CD4-positive, alpha-beta T cell treated with Interleukin-15 for 1 hour (primary cell): ENCODE results near the gene TNS2.

Experiments
- DNase-seq: peaks from one replicate; pipeline ENCODE4 v3.0.0-alpha.2; 2020

TNS2 gene

DNA sequence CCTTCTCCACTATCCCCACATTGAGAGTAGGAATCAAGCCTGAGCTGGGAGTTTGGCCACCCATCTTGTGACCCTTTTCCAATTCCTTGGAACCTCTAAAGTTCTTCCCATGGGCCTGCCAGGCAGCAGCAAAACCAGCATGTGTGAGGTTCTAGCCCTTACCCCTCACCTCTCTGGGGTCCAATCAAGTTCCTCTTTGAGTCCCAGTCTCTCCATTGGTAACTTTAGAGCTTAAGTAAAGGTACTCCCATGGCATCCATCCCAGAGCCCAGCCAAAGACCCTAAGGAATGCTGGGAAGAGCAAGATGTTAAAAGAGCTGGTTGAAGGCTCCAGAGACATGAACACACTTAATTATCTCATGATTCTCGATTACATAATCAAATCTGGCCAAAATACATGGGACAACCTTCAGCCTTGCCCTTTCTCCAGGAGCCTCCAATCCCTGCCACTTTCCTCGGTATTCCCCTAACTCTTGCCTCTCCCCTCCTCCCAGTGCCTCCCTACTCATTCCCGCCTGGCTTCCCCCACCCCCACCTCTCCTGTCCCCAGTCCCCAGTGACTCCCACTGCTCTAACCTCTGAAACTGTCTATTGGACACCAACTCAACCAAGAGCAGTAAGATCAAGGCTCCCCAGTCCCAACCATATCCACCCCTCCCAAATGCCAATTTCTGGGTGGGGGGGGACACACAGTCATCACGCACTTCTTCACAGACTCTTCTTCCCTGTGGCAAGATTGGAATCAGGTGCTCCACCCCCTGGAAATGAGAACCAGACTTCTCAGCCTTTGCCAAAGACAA, 4.8 kb upstream of the TNS2 start:
- no peak for DNase-seq

DNA sequence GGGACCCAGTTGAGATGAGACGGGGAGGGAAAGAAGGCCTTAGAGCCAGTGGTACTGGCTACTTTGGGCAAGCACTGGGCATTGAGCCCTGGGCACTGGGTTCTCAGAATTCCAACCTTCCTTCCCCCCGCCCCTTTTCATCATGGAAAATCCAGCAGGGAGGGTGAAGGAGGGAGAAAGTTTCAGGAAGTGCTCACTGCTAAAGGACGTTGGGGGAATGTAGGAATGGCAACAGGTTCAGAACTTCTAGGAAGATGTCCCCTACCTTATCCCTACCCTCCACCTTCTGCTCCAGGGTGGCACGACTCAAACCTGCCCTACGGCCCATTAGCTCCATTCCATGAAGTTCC, 4.2 kb upstream of the TNS2 start:
- DNase-seq, result no peak

DNA sequence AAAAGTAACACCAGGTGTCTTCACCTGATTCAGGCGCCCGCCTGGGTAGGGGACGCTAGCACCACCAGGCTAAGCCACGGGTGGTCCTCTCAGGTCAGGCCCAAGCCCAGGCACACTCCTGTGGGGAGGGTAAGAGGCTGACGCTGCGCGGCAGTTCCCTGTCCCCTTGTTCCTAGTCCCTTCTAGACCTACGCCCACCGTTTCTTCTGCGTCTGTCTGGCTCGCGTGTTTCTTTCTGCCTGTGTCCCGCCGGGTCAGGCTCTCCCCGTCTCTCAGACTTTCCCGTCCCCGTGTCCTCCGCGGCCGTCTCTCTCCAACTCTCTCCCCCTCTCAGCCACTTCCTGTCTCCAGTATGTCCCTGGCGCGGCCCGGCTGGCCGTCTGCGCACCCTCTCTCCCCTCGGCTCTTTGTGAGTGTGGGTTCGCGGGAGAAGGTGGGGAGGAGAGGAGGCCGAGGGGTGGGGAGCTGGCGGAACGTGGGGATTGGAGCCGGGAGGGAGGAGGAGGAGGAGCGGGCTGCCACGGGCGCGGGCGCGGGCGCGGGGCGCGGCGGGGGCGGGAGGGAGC, 3.1 kb upstream of the TNS2 start:
- peak; percentile 53 for DNase-seq

DNA sequence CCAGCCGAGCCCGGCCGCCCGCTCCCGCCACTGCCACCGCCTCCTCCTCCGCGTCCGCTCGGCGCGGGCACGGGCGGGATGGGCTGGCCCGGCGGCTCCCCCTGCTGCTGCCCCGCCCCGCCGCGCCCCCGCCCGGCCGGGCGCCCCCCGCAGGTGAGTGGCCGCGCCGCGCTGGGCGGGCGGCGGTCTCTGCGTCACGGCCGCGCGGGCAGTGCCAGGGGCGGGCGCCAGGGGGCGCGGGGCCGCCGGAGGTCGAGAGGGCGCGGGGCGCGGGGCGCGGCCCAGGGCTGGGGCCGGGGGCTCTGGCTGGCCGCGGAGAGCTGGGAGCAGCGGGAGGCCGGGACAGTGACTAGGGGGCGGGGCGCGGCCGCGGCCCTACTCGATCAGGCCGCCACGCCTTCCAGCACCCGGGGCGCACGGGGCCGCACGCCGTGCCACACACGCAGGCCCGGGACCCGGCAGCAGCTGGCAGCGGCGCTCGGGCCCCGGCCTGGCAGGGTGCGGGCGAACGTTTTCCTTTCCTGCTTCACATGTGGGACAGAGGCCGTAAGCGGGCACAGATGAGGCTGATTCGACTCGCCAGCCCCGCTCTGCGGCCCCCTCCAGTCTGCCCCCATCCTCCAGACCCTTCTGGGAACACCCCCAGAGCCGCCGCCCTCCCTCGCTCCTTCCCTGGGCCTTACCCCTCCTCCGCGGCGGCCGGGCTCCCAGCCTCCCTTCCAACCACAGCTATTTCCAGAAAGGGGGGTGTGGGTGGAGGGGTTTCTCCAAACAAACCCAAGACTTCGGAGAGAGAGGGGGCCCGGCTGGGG, 2.4 kb upstream of the TNS2 start:
- DNase-seq, result peak; percentile 68

DNA sequence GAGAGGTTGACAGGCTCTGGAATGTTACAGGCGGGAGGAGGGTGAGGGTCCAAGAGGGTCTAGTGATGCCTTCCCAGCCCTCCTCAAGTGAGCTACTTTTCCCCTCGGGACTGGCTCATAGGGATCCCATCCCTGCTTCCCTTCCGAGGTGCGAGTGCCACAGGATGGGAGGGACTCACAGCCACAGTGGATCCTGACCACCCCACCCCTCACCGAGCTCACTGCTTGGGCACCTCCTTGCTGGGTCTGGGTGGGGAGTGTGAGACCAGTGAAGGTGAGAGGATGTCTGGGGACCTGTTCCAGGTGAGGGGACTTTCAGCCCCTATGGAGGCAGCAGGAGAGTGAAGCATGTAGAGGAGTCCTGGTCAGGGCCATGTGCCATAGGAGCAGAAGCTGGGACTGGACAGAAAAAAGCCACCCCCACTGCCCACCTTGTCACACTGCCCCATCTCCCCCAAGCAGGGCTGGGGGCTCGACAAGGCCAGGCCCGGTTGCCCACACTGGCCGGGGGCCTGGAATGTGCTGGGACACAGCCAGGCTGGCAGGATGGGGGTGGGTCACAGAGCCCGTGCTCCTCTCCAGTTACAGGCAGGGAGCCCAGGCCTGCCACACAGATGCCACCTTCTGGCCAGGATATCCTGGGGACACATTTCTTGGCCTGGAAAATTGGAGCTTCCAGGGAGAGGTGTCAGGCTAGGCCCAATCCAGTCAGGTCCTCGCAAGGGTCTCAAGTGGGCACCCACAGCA, 1.7 kb upstream of the TNS2 start:
- no peak for DNase-seq

DNA sequence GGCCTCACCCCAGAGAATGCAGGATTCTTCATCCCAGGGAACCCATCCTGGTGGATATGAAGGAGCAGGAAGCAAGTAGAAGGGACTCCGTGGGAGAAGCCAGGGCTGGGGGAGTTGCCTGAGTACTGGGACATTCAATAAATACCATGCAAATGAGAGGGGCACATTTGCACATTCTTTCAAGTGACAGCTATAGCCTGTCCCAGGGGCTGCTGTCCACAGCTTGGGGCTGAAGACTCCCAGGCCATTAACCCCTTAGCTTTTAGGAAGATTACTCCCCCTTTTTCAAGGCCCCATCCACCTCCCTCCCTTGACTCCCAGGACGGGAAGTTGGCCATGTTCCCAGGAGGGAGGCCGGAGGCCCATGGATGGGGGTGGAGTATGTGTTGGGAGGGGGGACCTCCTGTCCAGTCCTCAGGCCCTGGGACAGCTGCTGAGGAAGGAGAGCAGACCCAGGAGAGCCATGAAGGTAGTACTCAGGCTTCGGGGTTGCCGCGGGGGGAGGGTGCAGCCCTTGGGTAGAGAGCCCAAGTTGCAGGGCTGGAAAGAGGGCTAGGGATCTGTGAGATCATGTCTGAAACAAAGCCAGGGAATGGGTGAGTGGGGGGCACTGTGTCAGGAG, 974 bp upstream of the TNS2 start:
- DNase-seq, result no peak

DNA sequence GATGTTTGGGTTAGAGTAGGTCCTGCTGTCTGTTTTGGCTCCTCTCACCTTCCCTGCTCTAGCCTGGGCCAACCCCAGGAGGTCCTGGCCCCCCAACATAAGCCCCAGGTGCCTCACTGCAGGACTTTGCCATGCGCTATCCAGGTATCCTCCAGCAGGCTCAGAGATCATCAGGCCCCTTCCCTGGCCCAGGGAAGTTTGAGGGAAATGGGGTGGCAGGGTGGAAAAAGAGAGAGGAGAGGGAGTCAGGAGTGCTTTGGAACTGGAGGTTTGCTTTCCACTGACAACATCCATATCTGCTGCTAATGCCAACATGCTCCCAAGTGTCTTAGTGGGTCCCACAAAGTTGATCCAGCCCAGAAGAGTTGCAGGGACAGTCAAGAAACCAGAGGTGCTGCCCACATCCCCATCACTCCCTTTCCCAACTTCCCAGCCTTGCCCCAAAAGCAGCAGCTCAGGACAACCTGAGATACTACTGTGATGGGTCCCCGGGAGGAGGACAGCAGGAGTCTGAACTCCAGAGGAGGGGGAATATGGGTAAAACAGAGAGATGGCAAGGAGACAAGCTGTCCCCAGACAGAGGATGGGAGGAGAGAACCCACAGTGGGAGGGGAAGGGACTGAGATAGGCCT, 677 bp downstream of the TNS2 start:
- no peak for DNase-seq

DNA sequence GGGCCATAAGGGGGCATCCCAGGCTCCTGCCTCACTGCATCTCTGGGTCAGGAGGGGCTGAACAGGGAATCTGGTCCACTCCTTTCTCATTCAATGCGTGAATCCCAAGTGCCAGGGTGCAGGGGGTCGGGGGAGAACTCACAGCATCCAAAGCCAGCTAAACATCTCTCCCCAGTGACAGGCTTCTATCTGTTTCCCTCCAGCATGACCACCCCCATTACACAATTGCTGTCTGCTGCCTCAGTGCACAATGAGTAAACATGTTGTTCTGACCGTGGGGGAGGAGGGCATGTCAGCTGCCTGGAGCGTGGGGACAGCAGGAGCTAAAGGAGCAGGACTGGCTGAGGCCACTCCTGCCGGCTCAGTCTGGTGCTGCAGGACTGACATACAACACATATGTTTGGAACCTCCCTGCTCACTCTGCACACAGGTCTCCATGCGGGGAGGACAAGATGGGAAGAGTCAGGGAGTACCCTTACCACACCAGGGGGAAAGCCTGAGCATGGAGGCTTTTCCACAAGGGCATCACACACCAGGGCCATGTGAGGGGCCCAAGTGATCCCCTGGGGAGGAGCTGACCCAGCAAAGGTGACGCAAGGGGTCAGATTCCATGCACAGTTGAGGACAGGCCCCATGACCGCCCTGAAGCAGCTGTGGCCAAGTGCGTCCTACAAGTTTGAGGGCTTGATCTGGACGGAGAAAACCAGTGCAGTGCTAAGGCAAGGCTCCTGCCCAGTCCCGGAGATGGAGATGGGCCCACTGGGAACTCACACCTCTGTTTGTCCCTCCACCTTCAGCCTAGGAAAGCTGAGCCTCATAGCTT, 1.4 kb downstream of the TNS2 start:
- DNase-seq, result no peak

DNA sequence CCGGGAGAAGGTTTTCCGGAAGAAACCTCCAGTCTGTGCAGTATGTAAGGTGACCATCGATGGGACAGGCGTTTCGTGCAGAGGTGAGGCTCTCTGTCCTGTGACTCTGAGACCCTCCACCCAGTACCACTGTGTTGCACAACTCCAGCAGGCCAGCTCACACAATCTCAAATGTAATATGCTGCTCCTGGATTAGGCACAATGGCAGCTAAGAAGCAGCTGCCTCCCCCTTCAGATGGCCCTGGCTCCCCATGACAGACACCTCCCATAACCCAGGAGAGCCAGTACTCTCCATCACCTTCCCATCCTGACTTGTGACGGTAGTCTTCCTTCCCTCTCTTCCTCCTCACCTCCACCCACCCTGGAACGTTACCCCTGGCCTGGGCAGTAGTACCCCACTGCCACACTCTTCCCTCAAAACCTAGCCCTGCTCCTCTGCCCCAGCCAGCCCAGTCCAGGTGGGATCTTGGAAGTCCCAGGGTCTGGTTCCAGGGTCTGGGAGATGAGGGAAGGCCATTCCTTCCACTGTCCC, 2.1 kb downstream of the TNS2 start:
- DNase-seq, result no peak

DNA sequence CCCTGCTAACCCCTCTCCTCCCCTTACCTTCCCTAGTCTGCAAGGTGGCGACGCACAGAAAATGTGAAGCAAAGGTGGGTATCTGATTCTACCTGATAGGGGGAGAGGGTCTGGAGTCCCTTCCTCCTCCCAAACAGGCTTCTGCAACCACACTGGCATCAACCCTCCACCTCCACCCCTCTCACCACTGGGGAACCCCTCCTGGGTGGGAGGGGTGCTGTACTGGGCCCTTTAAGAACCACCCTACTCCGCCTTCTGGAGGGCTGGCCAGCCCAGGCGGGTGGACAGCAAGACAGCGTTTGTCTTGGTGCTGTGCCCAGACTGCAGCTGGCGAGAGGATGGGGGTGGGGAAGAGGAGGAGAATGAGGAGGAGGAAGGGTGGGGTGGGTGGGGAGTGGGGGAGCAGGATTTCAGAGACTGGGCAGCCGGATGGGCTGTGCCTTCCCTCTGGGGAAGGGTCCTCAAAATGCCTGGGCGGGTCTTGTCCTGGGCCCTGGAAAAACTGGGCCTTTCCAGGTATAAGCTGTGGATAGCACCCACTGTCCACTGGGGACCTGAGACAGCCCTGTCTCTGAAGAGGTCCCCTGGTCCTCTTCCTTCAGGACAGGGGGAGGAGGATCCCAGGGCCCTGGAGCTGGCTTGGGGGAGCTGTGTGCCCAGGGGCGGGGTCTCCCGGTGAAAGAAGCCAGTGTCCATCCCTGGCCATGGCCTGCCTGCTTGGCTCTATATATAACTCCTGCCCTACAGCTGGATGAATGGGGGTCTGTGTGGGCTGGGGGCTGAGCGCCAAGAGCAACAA, 2.8 kb downstream of the TNS2 start:
- no peak for DNase-seq

DNA sequence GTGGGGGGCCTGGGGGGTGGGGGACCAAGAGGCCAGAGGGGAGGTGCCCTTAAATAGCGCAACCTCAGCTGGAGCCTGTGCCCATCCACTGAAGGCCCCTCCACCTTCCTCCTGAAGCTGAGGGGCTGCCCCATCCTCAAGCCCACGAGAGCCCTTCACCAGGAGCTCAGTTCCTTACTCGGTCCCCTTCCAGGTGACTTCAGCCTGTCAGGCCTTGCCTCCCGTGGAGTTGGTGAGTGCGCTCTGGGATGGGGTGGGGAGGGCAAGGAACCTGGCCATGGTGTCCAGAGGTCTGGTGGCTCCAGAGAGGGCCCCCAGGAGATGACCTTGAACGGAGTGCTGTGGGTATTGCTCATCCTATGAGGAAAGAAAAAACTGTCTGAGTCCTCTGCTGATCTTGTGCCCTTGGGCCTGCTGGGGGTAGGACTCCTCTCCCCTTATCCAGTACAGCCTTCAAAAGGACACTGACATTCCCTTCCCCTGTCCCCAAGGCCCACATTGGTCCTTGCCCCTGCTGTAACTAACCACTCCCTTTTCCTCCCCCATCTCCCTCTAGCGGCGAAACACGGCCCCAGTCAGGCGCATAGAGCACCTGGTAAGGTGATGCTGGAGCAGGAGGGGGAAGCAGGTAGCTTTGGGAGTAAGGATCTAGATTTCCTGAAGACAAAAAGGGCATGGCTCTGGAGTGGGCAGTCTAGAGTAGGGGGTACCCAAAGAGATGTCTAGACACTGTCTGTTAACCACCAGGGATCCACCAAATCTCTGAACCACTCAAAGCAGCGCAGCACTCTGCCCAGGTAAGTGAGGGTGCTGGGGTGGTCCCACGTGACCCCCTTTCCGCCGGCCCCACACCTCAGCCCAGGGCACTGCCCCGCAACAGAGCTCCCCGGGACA, 3.6 kb downstream of the TNS2 start:
- peak; percentile 49 for DNase-seq

DNA sequence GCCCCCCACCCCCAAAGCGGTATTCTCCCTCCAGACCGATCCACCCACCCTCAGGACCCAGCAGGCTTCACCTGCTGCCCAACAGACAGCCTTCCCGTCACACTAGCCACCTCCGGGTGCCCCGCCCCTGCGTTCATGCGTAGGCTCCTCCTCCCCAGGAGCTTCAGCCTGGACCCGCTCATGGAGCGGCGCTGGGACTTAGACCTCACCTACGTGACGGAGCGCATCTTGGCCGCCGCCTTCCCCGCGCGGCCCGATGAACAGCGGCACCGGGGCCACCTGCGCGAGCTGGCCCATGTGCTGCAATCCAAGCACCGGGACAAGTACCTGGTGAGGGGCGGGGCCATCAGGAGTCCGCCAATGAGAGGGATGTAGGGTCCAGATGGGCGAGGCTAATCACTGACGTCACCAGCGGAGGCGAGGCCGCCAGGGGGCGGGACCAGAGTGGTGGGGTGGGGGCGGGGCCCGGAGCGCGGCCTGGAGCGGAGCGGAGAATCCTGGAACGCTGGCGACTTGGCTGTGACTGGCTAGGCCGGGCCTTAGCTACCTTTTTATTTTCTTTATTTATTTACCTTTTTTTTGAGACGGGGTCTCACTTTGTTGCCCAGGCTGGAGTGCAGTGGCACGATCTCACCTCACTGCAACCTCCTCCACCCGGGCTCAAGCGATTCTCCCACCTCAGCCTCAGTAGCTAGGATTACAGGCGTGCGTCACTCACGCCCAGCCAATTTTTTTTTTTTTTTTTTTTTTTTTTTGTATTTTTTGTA, 4.4 kb downstream of the TNS2 start:
- DNase-seq, result peak; percentile 93

DNA sequence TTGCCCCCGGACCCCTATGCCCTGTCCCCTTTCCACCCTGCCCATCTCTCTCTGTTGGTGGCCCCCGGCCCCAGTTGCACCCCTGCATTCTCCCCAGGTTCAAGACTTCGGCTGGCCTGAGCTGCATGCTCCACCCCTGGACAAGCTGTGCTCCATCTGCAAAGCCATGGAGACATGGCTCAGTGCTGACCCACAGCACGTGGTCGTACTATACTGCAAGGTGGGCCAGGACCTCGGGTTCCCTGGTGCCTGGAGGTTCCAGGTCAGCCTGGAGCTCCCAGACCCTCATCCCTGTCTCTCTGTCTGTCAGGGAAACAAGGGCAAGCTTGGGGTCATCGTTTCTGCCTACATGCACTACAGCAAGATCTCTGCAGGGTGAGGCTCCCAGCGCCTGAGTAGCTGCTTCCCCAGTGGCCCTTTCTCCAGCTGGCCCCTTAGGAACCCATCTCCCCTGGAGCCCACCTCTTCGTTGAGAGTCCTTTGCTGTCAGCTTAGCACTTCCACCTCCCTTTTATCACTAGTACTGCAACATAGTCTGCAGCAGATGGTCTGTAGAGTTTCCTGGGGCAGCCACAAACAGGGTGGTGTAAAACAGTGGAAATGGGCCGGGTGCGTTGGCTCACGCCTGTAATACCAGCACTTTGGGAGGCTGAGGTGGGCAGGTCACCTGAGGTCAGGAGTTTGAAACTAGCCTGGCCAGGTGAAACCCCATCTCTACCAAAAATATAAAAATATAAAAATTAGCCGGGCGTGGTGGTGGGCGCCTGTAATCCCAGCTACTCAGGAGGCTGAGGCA, 5.8 kb downstream of the TNS2 start:
- no peak for DNase-seq

DNA sequence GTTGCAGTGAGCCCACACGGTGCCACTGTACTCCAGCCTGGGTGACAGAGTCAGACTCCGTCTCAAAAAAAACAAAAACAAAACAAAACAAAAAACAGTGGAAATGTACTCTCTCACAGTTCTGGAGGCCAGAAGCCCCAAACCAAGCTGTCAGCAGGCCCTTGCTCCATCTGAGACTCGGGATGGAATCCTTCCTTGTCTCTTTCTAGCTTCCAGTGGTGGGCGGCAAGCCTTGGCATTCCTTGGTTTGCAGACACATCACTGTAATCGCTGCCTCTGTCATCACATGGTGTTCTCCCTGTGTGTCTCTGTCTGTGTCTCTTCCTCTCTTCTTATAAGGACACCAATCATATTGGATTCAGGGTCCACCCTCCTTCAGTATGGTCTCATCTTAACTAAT, 6.4 kb downstream of the TNS2 start:
- no peak for DNase-seq

DNA sequence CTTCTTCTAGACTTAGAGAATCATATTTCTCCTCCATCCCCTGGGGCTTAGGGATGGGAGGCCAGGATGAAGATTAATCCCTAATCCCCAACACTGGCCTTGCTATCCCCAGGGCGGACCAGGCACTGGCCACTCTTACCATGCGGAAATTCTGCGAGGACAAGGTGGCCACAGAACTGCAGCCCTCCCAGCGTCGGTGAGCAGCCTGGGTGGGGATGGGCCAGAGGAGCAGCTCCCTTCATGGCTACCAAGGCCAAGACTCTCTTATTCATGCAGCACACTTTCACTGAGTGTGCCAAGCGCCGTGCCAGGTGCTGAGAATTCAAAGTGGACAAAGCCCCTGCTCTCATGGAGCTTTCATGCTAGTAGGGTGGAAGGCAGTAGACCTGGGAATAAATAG, 7.0 kb downstream of the TNS2 start:
- no peak for DNase-seq

DNA sequence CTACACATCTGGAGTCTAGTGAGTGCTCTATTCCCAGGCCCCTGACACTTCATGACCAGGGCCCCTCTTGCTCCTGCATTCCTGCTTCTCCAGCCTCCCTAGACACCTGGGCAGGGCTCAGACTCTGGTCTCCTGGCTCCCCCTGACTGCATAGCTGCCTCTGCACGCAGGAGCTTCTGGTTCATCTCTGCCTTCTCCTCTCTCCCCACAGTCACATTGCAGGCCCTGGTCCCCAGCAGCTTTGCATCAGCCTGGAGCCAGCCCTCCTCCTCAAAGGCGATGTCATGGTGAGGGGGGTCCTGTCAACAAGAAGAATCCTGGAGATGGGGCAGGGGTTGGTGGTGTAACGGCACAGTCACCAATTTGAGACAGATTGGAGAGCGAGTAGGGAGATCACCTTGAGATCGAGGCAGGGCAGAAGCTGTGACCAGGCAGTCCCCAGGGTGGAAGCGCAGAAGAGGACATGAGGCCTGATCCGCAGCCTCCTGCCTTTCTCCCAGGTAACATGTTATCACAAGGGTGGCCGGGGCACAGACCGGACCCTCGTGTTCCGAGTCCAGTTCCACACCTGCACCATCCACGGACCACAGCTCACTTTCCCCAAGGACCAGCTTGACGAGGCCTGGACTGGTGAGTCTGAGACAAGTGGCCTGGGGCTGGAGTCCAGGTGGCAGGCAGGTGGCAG, 8.1 kb downstream of the TNS2 start:
- no peak for DNase-seq
